CD4-positive, alpha-beta T cell (primary cell): ENCODE data around the gene SAC3D1. TPM values are rescaled to one million over a fixed set of nuclear protein-coding genes. Genes with fewer than 3 reads are reported as not detected.

Experiments used
- ATAC-seq: fragments of 200-7000 bp; cut with Tn5 transposase; one replicate; pipeline ENCODE4 v1.10.0; 2022; ENCODE audit warnings: mild to moderate bottlenecking; ENCODE audit not compliant: poor library complexity
- CTCF ChIA-PET: fragments of 350-600 bp; sonication (Branson Sonifier 250); formaldehyde crosslinking; loops from one replicate; lab custom pipeline; 2021; ENCODE audit warnings: antibody characterized with exemption, inconsistent platforms; lab: Charles Lee
- POLR2A ChIA-PET: fragments of 350-600 bp; sonication (Branson Sonifier 250); formaldehyde crosslinking; loops from one replicate; lab custom pipeline; 2021; ENCODE audit warnings: antibody characterized with exemption, inconsistent platforms; lab: Charles Lee
- DNase-seq, 14 experiments: peaks; one replicate each; pipeline ENCODE4 v3.0.0-alpha.2; 2013 to 2020; ENCODE audit warnings: mixed read lengths in 2 of 14
- H3K27ac ChIP-seq, 2 donors: one replicate each; pipeline versions ENCODE4 v1.5.1 to v1.7.0; 2013; ENCODE audit warnings: low read length in 2 of 2, low read depth in 1 of 2, mild to moderate bottlenecking in 1 of 2
- H3K27me3 ChIP-seq, 2 experiments: 1 replicate in 1 of 2; 2 replicates in 1 of 2; pipeline versions ENCODE4 v1.6.1 to v1.7.0; 2013; ENCODE audit warnings: low read length in 2 of 2, control low read depth in 1 of 2, mild to moderate bottlenecking in 1 of 2, moderate library complexity in 1 of 2; ENCODE audit not compliant: insufficient read depth in 2 of 2, control insufficient read depth in 1 of 2
- H3K36me3 ChIP-seq: one replicate; pipeline ENCODE4 v1.6.1; 2013; ENCODE audit warnings: low read length, control low read depth; ENCODE audit not compliant: insufficient read depth
- H3K4me1 ChIP-seq: one replicate; pipeline ENCODE4 v1.6.1; 2013; ENCODE audit warnings: low read length, control low read depth; ENCODE audit not compliant: insufficient read depth
- H3K4me3 ChIP-seq: one replicate; pipeline ENCODE4 v1.5.1; 2013; ENCODE audit warnings: mild to moderate bottlenecking, low read length, moderate library complexity
- H3K9me3 ChIP-seq, 2 experiments: 1 replicate in 1 of 2; 2 replicates in 1 of 2; pipeline versions ENCODE4 v1.6.1 to v1.7.0; 2013; ENCODE audit warnings: low read length in 2 of 2, mild to moderate bottlenecking in 2 of 2, control low read depth in 1 of 2, moderate library complexity in 1 of 2; ENCODE audit not compliant: control insufficient read depth in 1 of 2, insufficient read depth in 1 of 2
- H3K27ac Mint-ChIP-seq: one replicate; pipeline ENCODE4 v1.8.0; 2020; ENCODE audit warnings: mixed read lengths
- H3K27me3 Mint-ChIP-seq: one replicate; pipeline ENCODE4 v1.8.0; 2021; ENCODE audit warnings: mixed read lengths
- H3K36me3 Mint-ChIP-seq: one replicate; pipeline ENCODE4 v1.8.0; 2021; ENCODE audit warnings: low read depth, mixed read lengths
- H3K4me1 Mint-ChIP-seq: one replicate; pipeline ENCODE4 v1.8.0; 2021; ENCODE audit warnings: low read depth, mixed read lengths
- H3K4me3 Mint-ChIP-seq: one replicate; pipeline ENCODE4 v1.8.0; 2020; ENCODE audit warnings: mild to moderate bottlenecking, mixed read lengths
- H3K9me3 Mint-ChIP-seq: one replicate; pipeline ENCODE4 v1.8.0; 2020; ENCODE audit warnings: mixed read lengths
- intact Hi-C, 2 experiments: fragments of 100-400 bp; cut with DNase I in 1 of 2; cut with micrococcal nuclease in 1 of 2; formaldehyde crosslinking; loops; one replicate each; pipeline versions ENCODE4 v1.15.1 to v1.9.0; 2023 to 2025; cut with DNase I, micrococcal nuclease
- microRNA-seq: library from miRNA; unstranded; fragments of <30 nt; microRNA quantifications from one replicate; pipeline ENCODE4 v1.2.0, GENCODE V29; 2021; ENCODE audit warnings: borderline microRNAs expressed, borderline replicate concordance
- total RNA-seq, 174 experiments: library from RNA in 2 of 174; stranded (reverse) in 2 of 174; gene quantifications; one replicate each; pipeline ENCODE4 v1.2.3 and lab custom pipeline; 2021 to 2026
- TF ChIP-seq, protein P1 (sequence below): fragments of 200-600 bp; IDR thresholded peaks from one replicate; pipeline ENCODE4 v1.8.0; 2022; ENCODE audit warnings: antibody characterized with exemption, mild to moderate bottlenecking

Gene SAC3D1
- total RNA-seq, 2 experiments from 2014 or later, result 0.49 to 0.78 TPM

DNA sequence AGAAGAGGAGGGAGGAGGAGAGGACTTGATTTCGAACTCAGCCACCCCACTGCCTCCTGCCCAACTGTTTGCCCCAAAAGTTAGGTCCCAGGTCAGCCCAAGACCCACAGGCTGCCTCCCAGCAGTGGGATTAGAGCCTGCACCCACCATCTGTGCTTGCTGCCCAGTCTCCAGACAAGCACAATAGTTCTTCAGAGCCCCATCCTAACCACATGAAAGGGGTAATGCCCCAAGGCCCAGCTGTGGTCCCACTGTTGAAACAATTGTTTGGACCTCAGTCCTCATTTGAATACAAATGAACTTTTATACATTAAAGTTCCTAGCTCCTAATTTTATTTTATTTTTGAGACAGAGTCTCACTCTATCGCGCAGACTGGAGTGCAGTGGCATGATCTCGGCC lies 49.6 kb downstream of the SAC3D1 start:
- Mint-ChIP-seq H3K4me3 (no peak overlapping the region), H3K27me3 (no peaks in the 10 kb centered on the region), H3K4me1 (peaks cover 7% of the 10 kb centered on the region), H3K9me3 (no peaks in the 10 kb centered on the region), H3K27ac (no peak overlapping the region), H3K36me3 (peaks cover 39% of the 10 kb centered on the region)
- TF ChIP-seq, protein P1, sequence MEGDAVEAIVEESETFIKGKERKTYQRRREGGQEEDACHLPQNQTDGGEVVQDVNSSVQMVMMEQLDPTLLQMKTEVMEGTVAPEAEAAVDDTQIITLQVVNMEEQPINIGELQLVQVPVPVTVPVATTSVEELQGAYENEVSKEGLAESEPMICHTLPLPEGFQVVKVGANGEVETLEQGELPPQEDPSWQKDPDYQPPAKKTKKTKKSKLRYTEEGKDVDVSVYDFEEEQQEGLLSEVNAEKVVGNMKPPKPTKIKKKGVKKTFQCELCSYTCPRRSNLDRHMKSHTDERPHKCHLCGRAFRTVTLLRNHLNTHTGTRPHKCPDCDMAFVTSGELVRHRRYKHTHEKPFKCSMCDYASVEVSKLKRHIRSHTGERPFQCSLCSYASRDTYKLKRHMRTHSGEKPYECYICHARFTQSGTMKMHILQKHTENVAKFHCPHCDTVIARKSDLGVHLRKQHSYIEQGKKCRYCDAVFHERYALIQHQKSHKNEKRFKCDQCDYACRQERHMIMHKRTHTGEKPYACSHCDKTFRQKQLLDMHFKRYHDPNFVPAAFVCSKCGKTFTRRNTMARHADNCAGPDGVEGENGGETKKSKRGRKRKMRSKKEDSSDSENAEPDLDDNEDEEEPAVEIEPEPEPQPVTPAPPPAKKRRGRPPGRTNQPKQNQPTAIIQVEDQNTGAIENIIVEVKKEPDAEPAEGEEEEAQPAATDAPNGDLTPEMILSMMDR, result no peak
- ChIA-PET POLR2A (interaction anchor here (1.5 kb wide), 1 partner anchor 31 kb away, joined by 7 read pairs; the partner anchor contains the start of genes FAU and MRPL49), CTCF (interaction anchor here (1.4 kb wide), 1 partner anchor 20 kb away, joined by 4 read pairs; no protein-coding TSS in a partner anchor)
- DNase-seq, result no peak
- Histone ChIP-seq H3K9me3 (no peaks in the 10 kb centered on the region), H3K27me3 (no peaks in the 10 kb centered on the region), H3K4me1 (peaks cover 3% of the 10 kb centered on the region), H3K27ac (no peak overlapping the region), H3K36me3 (peaks cover 39% of the 10 kb centered on the region), H3K4me3 (no peak overlapping the region)
- no peak for ATAC-seq
- intact Hi-C loops, result no loop called here

Small RNA genes within 50 kb of the gene (microRNA-seq; reads per million reads assigned to microRNA genes)
- gene MIR6879, result not detected

Other genes starting within 250 kb of the SAC3D1 start
- gene MAP4K2, start 238.0 kb upstream of the SAC3D1 start, total RNA-seq, result 10 to 100 TPM; 71.9 to 74.1 TPM
- gene MEN1, start 230.7 kb upstream of the SAC3D1 start, total RNA-seq, result 10 to 100 TPM; 16.4 to 17.7 TPM
- 1 to 10 TPM; 6.9 to 9.7 TPM for gene CDC42BPG, start 196.6 kb upstream of the SAC3D1 start, total RNA-seq
- 100 to 1,000 TPM; 132 to 139 TPM for gene EHD1, start 162.6 kb upstream of the SAC3D1 start, total RNA-seq
- 100 to 1,000 TPM; 189 to 198 TPM for gene ATG2A, start 124.0 kb upstream of the SAC3D1 start, total RNA-seq
- gene PPP2R5B, start 116.5 kb upstream of the SAC3D1 start, total RNA-seq, result 10 to 100 TPM; 16.8 to 18.3 TPM
- under 1 TPM; 0.49 to 0.56 TPM for gene GPHA2, start 105.3 kb upstream of the SAC3D1 start, total RNA-seq
- under 1 TPM; 0.50 to 0.55 TPM for gene MAJIN, start 69.1 kb upstream of the SAC3D1 start, total RNA-seq
- not detected for gene BATF2, start 44.2 kb upstream of the SAC3D1 start, total RNA-seq
- gene ARL2, start 27.1 kb upstream of the SAC3D1 start, total RNA-seq, result 10 to 100 TPM; 10.5 to 11.1 TPM
- 10 to 100 TPM; 13.9 to 14.7 TPM for gene SNX15, start 13.8 kb upstream of the SAC3D1 start, total RNA-seq
- 1 to 10 TPM; 7.7 to 9.2 TPM for gene NAALADL1, start 17.3 kb downstream of the SAC3D1 start, total RNA-seq
- under 1 TPM; 0.77 to 0.84 TPM for gene CDCA5, start 42.8 kb downstream of the SAC3D1 start, total RNA-seq
- 10 to 100 TPM; 46.2 to 47.7 TPM for gene ZFPL1, start 43.0 kb downstream of the SAC3D1 start, total RNA-seq
- gene VPS51, start 55.0 kb downstream of the SAC3D1 start, total RNA-seq, result 100 to 1,000 TPM; 243 to 246 TPM
- gene TM7SF2, start 70.7 kb downstream of the SAC3D1 start, total RNA-seq, result 10 to 100 TPM; 20.0 to 20.4 TPM
- 1 to 10 TPM; 9.0 to 9.5 TPM for gene ZNHIT2, start 76.5 kb downstream of the SAC3D1 start, total RNA-seq
- 1,000 to 10,000 TPM; 1,937 to 1,976 TPM for gene FAU, start 80.9 kb downstream of the SAC3D1 start, total RNA-seq
- 10 to 100 TPM; 53.0 to 53.3 TPM for gene MRPL49, start 81.1 kb downstream of the SAC3D1 start, total RNA-seq
- gene SYVN1, start 93.3 kb downstream of the SAC3D1 start, total RNA-seq, result 10 to 100 TPM; 89.1 to 96.8 TPM
- not detected for gene SPDYC, start 129.0 kb downstream of the SAC3D1 start, total RNA-seq
- 10 to 100 TPM; 80.3 to 83.2 TPM for gene CAPN1, start 140.7 kb downstream of the SAC3D1 start, total RNA-seq
- 10 to 100 TPM in 1 of 2 experiments, 1 to 10 TPM in 1; 9.6 to 10.6 TPM for gene POLA2, start 220.8 kb downstream of the SAC3D1 start, total RNA-seq